A673 (cell line): ENCODE results near the gene NOL3. TPM values are rescaled to one million over a fixed set of nuclear protein-coding genes. Genes with fewer than 3 reads are reported as not detected.

ENCODE experiments used
- BruUV-seq: library from RNA; stranded (reverse); fragments of 400-500 nt; replicated peaks from 2 replicates; lab custom pipeline; 2021; lab: Mats Ljungman, UMichigan
- CTCF ChIA-PET: fragments of 300-600 bp; sonication (Branson Sonifier 250); formaldehyde crosslinking; loops from one replicate; lab custom pipeline; 2022; ENCODE audit warnings: antibody characterized with exemption; lab: Charles Lee
- POLR2A ChIA-PET: fragments of 300-600 bp; sonication (Branson Sonifier 250); formaldehyde crosslinking; loops from one replicate; lab custom pipeline; 2022; ENCODE audit warnings: antibody characterized with exemption; ENCODE audit not compliant: low non-redundant PET; lab: Charles Lee
- DNase-seq: peaks from one replicate; pipeline ENCODE4 v3.0.0-alpha.2; 2015; ENCODE audit warnings: low spot score
- H3K27ac ChIP-seq: fragments of 200-600 bp; sonication (generic); 2 replicates; pipeline ENCODE4 v1.5.1; 2016; ENCODE audit warnings: mixed run types, low read depth, mild to moderate bottlenecking, mixed read lengths, antibody characterized with exemption, low read length; ENCODE audit not compliant: poor library complexity, severe bottlenecking
- H3K27me3 ChIP-seq: fragments of 200-600 bp; sonication (generic); replicated peaks from 2 replicates; pipeline ENCODE4 v1.6.1; 2017; ENCODE audit warnings: mixed run types, low read depth, mild to moderate bottlenecking, mixed read lengths, antibody characterized with exemption, low read length; ENCODE audit not compliant: insufficient read depth, poor library complexity
- H3K36me3 ChIP-seq: fragments of 200-600 bp; sonication (generic); 2 replicates; pipeline ENCODE4 v1.6.1; 2016; ENCODE audit warnings: mixed run types, mild to moderate bottlenecking, mixed read lengths, antibody characterized with exemption, low read length; ENCODE audit not compliant: insufficient read depth, poor library complexity, severe bottlenecking
- H3K4me1 ChIP-seq: fragments of 200-600 bp; sonication (generic); 2 replicates; pipeline ENCODE4 v1.6.1; 2017; ENCODE audit warnings: mixed run types, mild to moderate bottlenecking, mixed read lengths, antibody characterized with exemption, low read length; ENCODE audit not compliant: insufficient read depth, poor library complexity, severe bottlenecking
- H3K4me3 ChIP-seq: fragments of 200-600 bp; sonication (generic); 2 replicates; pipeline ENCODE4 v1.5.1; 2016; ENCODE audit warnings: low read depth, mixed run types, mild to moderate bottlenecking, mixed read lengths, low read length; ENCODE audit not compliant: poor library complexity, severe bottlenecking
- H3K9me3 ChIP-seq: fragments of 200-600 bp; sonication (generic); 2 replicates; pipeline ENCODE4 v1.6.1; 2016; ENCODE audit warnings: mixed run types, low read depth, mild to moderate bottlenecking, mixed read lengths, antibody characterized with exemption, low read length; ENCODE audit not compliant: poor library complexity, severe bottlenecking
- EZH2 ChIP-seq: fragments of 200-600 bp; sonication (generic); IDR thresholded peaks from 2 replicates; pipeline ENCODE4 v1.6.1; 2017; ENCODE audit warnings: borderline replicate concordance, low read depth, mild to moderate bottlenecking, mixed read lengths, antibody characterized with exemption, low read length; ENCODE audit not compliant: poor library complexity, severe bottlenecking
- intact Hi-C: fragments of 100-400 bp; cut with micrococcal nuclease; formaldehyde crosslinking; loops from one replicate; pipeline ENCODE4 v1.10.0; 2022; ENCODE audit not compliant: unreplicated experiment
- total RNA-seq: library from RNA; stranded (reverse); gene quantifications from 2 replicates; pipeline ENCODE4 v1.2.3, GENCODE V29; 2021
- TF ChIP-seq, protein P1 (sequence below): fragments of 300-800, 200-600 bp; sonication (generic); conservative IDR thresholded peaks from 2 replicates; pipeline ENCODE4 v1.5.1; 2017; ENCODE audit warnings: low read depth, mild to moderate bottlenecking, antibody characterized with exemption, low read length, moderate library complexity, mixed read lengths

The NOL3 gene
- total RNA-seq, 1 experiment from 2014 or later = 15.3 TPM

- H3K27me3 ChIP-seq = no peaks in the 10 kb centered on the region
- TF ChIP-seq EZH2 = no peak
- TF ChIP-seq, protein P1, sequence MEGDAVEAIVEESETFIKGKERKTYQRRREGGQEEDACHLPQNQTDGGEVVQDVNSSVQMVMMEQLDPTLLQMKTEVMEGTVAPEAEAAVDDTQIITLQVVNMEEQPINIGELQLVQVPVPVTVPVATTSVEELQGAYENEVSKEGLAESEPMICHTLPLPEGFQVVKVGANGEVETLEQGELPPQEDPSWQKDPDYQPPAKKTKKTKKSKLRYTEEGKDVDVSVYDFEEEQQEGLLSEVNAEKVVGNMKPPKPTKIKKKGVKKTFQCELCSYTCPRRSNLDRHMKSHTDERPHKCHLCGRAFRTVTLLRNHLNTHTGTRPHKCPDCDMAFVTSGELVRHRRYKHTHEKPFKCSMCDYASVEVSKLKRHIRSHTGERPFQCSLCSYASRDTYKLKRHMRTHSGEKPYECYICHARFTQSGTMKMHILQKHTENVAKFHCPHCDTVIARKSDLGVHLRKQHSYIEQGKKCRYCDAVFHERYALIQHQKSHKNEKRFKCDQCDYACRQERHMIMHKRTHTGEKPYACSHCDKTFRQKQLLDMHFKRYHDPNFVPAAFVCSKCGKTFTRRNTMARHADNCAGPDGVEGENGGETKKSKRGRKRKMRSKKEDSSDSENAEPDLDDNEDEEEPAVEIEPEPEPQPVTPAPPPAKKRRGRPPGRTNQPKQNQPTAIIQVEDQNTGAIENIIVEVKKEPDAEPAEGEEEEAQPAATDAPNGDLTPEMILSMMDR = no peak
- CTCF ChIA-PET = no interaction called here
- DNase-seq = no peak
- no peaks in the 10 kb centered on the region for H3K9me3 ChIP-seq
- intact Hi-C loops = no loop called here
- POLR2A ChIA-PET = no interaction called here
- no peak overlapping the region for H3K4me3 ChIP-seq
- H3K36me3 ChIP-seq = peaks cover 66% of the 10 kb centered on the region
- H3K4me1 ChIP-seq = no peaks in the 10 kb centered on the region
- H3K27ac ChIP-seq = no peak overlapping the region
- no TSS peak for BruUV-seq
These were observed 28.9 kb upstream of the NOL3 start for GRCh38 chr16:67141391-67141790.

DNA sequence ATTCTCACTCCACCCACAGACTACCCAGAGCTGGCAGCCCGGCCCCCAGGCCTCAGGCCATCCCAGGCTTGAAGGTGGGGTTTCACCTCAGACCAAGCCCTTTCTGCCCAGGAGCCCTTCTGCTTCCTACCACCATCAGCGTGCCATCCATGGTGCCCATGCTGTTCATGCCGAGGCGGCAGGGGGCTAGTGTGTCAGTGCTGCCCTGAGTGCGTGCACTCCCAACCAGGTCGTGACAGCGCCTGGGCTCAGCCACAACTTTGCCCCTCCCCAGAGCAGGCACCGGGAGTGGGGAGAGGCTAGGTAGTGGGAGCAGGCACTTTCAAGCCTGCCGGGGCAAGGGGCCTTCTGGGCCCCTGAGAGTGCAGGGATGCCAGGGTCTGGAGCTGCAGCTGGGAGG lies 28.0 kb upstream of the NOL3 start:
- TF ChIP-seq EZH2 = no peak
- TF ChIP-seq, protein P1 = no peak
- DNase-seq = no peak
- Histone ChIP-seq H3K27ac (no peak overlapping the region), H3K9me3 (no peaks in the 10 kb centered on the region), H3K4me1 (no peaks in the 10 kb centered on the region), H3K36me3 (peaks cover 75% of the 10 kb centered on the region), H3K4me3 (no peak overlapping the region), H3K27me3 (no peaks in the 10 kb centered on the region)
- intact Hi-C loops = no loop called here
- ChIA-PET POLR2A (no interaction called here), CTCF (no interaction called here)
- no TSS peak for BruUV-seq

GRCh38 chr16:67144943-67145342 lies 25.4 kb upstream of the NOL3 start:
- Histone ChIP-seq H3K36me3 (peaks cover 85% of the 10 kb centered on the region), H3K27ac (no peak overlapping the region), H3K4me1 (no peaks in the 10 kb centered on the region), H3K4me3 (no peak overlapping the region), H3K27me3 (no peaks in the 10 kb centered on the region), H3K9me3 (no peaks in the 10 kb centered on the region)
- DNase-seq = no peak
- ChIA-PET POLR2A (no interaction called here), CTCF (interaction anchor here (0.8 kb wide), 1 partner anchor 10 kb away, joined by 4 read pairs; no protein-coding TSS in a partner anchor)
- no peak for TF ChIP-seq EZH2
- TF ChIP-seq, protein P1 = no peak
- no TSS peak for BruUV-seq
- intact Hi-C loops = no loop called here
